Liver (tissue), 9 donors: ENCODE measurements around the gene SRPRB. TPM values are rescaled to one million over a fixed set of nuclear protein-coding genes. Genes with fewer than 3 reads are reported as not detected.
A peak's percentile ranks its signal among the peaks of the same experiment; 100 is the strongest.

Experiments used
- DNase-seq: peaks from one replicate; pipeline ENCODE4 v3.0.0-alpha.2; 2017; ENCODE audit warnings: low spot score
- H3K27ac ChIP-seq, 2 donors: one replicate each; pipeline ENCODE4 v1.7.0; 2013; ENCODE audit warnings: inconsistent platforms in 2 of 2, low read length in 2 of 2, control low read depth in 1 of 2, low read depth in 1 of 2, mild to moderate bottlenecking in 1 of 2
- H3K27me3 ChIP-seq, 4 donors: one replicate each; pipeline versions ENCODE4 v1.6.1 to v1.7.0; 2013; ENCODE audit warnings: low read length in 3 of 4, inconsistent platforms in 1 of 4, mild to moderate bottlenecking in 1 of 4, moderate library complexity in 1 of 4; ENCODE audit not compliant: control insufficient read depth in 4 of 4, insufficient read depth in 4 of 4
- H3K36me3 ChIP-seq, 4 donors: one replicate each; pipeline versions ENCODE4 v1.6.1 to v1.7.0; 2013; ENCODE audit warnings: low read length in 3 of 4, mild to moderate bottlenecking in 3 of 4, low read depth in 1 of 4, moderate library complexity in 1 of 4; ENCODE audit not compliant: control insufficient read depth in 4 of 4, insufficient read depth in 3 of 4
- H3K4me1 ChIP-seq, 4 donors: one replicate each; pipeline versions ENCODE4 v1.6.1 to v1.7.0; 2013; ENCODE audit warnings: low read length in 3 of 4, mild to moderate bottlenecking in 3 of 4, moderate library complexity in 1 of 4; ENCODE audit not compliant: control insufficient read depth in 4 of 4, insufficient read depth in 4 of 4
- H3K4me3 ChIP-seq, 3 donors: one replicate each; pipeline versions ENCODE4 v1.6.1 to v1.7.0; 2013; ENCODE audit warnings: low read length in 3 of 3, control low read depth in 1 of 3, low read depth in 1 of 3, mild to moderate bottlenecking in 1 of 3
- H3K9ac ChIP-seq, 2 donors: one replicate each; pipeline ENCODE4 v1.7.0; 2013; ENCODE audit warnings: low read length in 2 of 2, mild to moderate bottlenecking in 2 of 2, moderate library complexity in 2 of 2, control low read depth in 1 of 2, low read depth in 1 of 2
- H3K9me3 ChIP-seq, 4 donors: one replicate each; pipeline versions ENCODE4 v1.6.1 to v1.7.0; 2013; ENCODE audit warnings: low read length in 3 of 4; ENCODE audit not compliant: control insufficient read depth in 4 of 4
- ATF3 ChIP-seq: IDR thresholded peaks from 2 replicates; pipeline ENCODE4 v1.6.1; 2016; ENCODE audit warnings: antibody characterized with exemption
- FOXA1 ChIP-seq: IDR thresholded peaks from 2 replicates; pipeline ENCODE4 v1.6.1; 2016; ENCODE audit warnings: antibody characterized with exemption
- FOXA2 ChIP-seq: IDR thresholded peaks from 2 replicates; pipeline ENCODE4 v1.6.1; 2016; ENCODE audit warnings: antibody characterized with exemption
- GABPA ChIP-seq, 2 donors: IDR thresholded peaks in 1 of 2; conservative IDR thresholded peaks in 1 of 2; 2 replicates each; pipeline ENCODE4 v1.6.1; 2016; ENCODE audit warnings: antibody characterized with exemption in 2 of 2, mild to moderate bottlenecking in 1 of 2, moderate library complexity in 1 of 2
- HNF4A ChIP-seq, 2 donors: conservative IDR thresholded peaks; 2 replicates each; pipeline ENCODE4 v1.6.1; 2016; ENCODE audit warnings: antibody characterized with exemption in 2 of 2, mild to moderate bottlenecking in 2 of 2
- HNF4G ChIP-seq: IDR thresholded peaks from 2 replicates; pipeline ENCODE4 v1.6.1; 2016; ENCODE audit warnings: antibody characterized with exemption
- JUND ChIP-seq, 2 donors: IDR thresholded peaks; 2 replicates each; pipeline ENCODE4 v1.6.1; 2016; ENCODE audit warnings: antibody characterized with exemption in 2 of 2
- MAX ChIP-seq: IDR thresholded peaks from 2 replicates; pipeline ENCODE4 v1.6.1; 2016; ENCODE audit warnings: antibody characterized with exemption
- NR2F2 ChIP-seq: IDR thresholded peaks from 2 replicates; pipeline ENCODE4 v1.6.1; 2016; ENCODE audit warnings: antibody characterized with exemption
- RXRA ChIP-seq, 2 donors: IDR thresholded peaks; 2 replicates each; pipeline ENCODE4 v1.6.1; 2017 to 2018; ENCODE audit warnings: antibody characterized with exemption in 2 of 2, mild to moderate bottlenecking in 1 of 2
- SP1 ChIP-seq: IDR thresholded peaks from 2 replicates; pipeline ENCODE4 v1.6.1; 2018; ENCODE audit warnings: antibody characterized with exemption, mild to moderate bottlenecking
- YY1 ChIP-seq: IDR thresholded peaks from 2 replicates; pipeline ENCODE4 v1.6.1; 2016; ENCODE audit warnings: antibody characterized with exemption, mild to moderate bottlenecking
- WGBS: extraction: QIAGEN DNeasy Blood & Tissue Kit; methylation state at CpG from one replicate; pipeline ENCODE4 v1.1.7; 2013; 5-methylcytosine and 5-hydroxymethylcytosine counted together
- polyA plus RNA-seq, 2 donors: library from polyadenylated mRNA; stranded (reverse) in 1 of 2; unstranded in 1 of 2; fragments of 200-250 nt in 1 of 2; fragments of >200 nt in 1 of 2; fragmentation: Nextera tagmentation in 1 of 2; extraction: Ambion mirVana in 1 of 2; gene quantifications; one replicate each; pipeline versions ENCODE4 v1.2.1 to v1.2.3, GENCODE V29; 2013 to 2015
- total RNA-seq, 2 donors: library from RNA; depleted of rRNA; stranded (reverse); fragments of >200 nt; gene quantifications; one replicate each; pipeline ENCODE4 v1.2.3, GENCODE V29; 2014
- TF ChIP-seq, protein P1 (sequence below): IDR thresholded peaks from 2 replicates; pipeline ENCODE4 v1.6.1; 2016; ENCODE audit warnings: antibody characterized with exemption
- TF ChIP-seq, protein P2 (sequence below): IDR thresholded peaks from 2 replicates; pipeline ENCODE4 v1.6.1; 2016; ENCODE audit warnings: antibody characterized with exemption, mild to moderate bottlenecking
- donor health status: healthy.
- donor health status: healthy.
- donor health status: healthy.
- donor health status: healthy.
- donor health status: healthy.

The SRPRB gene
- total and polyA plus RNA-seq, 4 donors = 34.7 to 97.6 (median 76.9) TPM

DNA sequence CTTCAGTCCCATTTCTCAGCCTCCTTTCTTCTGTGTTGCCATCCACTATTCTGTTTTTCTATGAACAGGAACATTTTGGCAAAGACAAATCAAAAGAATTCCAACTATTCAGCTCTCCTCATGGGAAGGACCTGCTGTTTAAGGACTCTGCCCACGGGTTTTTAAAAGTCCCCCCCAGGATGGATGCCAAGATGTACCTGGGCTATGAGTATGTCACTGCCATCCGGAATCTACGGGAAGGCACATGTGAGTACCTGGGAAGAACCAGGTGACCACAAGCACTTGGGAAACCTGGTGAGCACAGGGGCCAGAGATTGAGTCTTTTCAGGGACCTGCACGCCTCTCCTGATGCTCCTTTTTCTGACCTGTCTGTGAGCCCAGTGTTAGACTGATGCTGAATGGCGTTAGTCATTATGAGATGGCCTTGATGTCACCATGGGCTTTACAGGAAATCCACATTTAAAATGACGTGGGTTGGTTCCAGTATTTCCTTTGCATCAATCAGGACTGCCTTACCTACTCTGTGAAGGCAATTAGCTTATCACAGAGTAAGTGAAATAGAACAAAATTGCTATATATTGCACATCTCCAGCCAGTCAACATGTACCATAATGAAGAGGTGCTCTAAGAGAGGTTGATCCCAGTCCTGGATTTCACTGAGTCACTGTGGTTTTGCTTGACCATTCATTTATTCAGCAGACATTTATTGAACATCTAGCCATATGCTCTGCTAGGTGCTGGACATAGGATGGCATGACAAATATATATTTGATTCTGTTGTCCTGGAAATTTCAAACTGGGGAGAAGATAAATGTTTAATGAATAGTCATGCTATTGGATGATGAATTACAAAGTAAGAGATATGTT lies 47.7 kb upstream of the SRPRB start:
- Histone ChIP-seq H3K27me3 (no peaks in the 10 kb centered on the region), H3K4me1 (peaks cover 0 to 8% (median 0%) of the 10 kb centered on the region in 4 donors), H3K36me3 (peaks cover 18 to 86% (median 76%) of the 10 kb centered on the region in 4 donors), H3K9me3 (no peaks in the 10 kb centered on the region), H3K4me3 (no peak overlapping the region), H3K27ac (peak overlapping the region in 1 of 2 donors; percentile 8), H3K9ac (no peak overlapping the region)
- TF ChIP-seq RXRA (IDR thresholded peaks at IDR 0.05) (no peak), HNF4A (conservative IDR thresholded peaks at IDR 0.05) (no peak), SP1 (no peak), NR2F2 (no peak), JUND (IDR thresholded peaks at IDR 0.05) (no peak), ATF3 (no peak), HNF4G (no peak), FOXA2 (peak; percentile 10), YY1 (peak; percentile 14), MAX (no peak), FOXA1 (no peak), GABPA (IDR thresholded peaks at IDR 0.05 in 1 of 2, conservative IDR thresholded peaks at IDR 0.05 in 1 of 2) (no peak)
- TF ChIP-seq, protein P1, sequence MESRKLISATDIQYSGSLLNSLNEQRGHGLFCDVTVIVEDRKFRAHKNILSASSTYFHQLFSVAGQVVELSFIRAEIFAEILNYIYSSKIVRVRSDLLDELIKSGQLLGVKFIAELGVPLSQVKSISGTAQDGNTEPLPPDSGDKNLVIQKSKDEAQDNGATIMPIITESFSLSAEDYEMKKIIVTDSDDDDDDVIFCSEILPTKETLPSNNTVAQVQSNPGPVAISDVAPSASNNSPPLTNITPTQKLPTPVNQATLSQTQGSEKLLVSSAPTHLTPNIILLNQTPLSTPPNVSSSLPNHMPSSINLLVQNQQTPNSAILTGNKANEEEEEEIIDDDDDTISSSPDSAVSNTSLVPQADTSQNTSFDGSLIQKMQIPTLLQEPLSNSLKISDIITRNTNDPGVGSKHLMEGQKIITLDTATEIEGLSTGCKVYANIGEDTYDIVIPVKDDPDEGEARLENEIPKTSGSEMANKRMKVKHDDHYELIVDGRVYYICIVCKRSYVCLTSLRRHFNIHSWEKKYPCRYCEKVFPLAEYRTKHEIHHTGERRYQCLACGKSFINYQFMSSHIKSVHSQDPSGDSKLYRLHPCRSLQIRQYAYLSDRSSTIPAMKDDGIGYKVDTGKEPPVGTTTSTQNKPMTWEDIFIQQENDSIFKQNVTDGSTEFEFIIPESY = peak; percentile 25
- TF ChIP-seq, protein P2, sequence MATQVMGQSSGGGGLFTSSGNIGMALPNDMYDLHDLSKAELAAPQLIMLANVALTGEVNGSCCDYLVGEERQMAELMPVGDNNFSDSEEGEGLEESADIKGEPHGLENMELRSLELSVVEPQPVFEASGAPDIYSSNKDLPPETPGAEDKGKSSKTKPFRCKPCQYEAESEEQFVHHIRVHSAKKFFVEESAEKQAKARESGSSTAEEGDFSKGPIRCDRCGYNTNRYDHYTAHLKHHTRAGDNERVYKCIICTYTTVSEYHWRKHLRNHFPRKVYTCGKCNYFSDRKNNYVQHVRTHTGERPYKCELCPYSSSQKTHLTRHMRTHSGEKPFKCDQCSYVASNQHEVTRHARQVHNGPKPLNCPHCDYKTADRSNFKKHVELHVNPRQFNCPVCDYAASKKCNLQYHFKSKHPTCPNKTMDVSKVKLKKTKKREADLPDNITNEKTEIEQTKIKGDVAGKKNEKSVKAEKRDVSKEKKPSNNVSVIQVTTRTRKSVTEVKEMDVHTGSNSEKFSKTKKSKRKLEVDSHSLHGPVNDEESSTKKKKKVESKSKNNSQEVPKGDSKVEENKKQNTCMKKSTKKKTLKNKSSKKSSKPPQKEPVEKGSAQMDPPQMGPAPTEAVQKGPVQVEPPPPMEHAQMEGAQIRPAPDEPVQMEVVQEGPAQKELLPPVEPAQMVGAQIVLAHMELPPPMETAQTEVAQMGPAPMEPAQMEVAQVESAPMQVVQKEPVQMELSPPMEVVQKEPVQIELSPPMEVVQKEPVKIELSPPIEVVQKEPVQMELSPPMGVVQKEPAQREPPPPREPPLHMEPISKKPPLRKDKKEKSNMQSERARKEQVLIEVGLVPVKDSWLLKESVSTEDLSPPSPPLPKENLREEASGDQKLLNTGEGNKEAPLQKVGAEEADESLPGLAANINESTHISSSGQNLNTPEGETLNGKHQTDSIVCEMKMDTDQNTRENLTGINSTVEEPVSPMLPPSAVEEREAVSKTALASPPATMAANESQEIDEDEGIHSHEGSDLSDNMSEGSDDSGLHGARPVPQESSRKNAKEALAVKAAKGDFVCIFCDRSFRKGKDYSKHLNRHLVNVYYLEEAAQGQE = no peak
- DNase-seq = no peak
- 48% methylated on average over 6 of the region's 6 CpGs for WGBS

- DNase-seq = no peak
- Histone ChIP-seq H3K4me3 (no peak overlapping the region), H3K36me3 (peaks cover 18 to 81% (median 73%) of the 10 kb centered on the region in 4 donors), H3K4me1 (peaks cover 0 to 8% (median 0%) of the 10 kb centered on the region in 4 donors), H3K27ac (no peak overlapping the region), H3K27me3 (no peaks in the 10 kb centered on the region), H3K9ac (no peak overlapping the region), H3K9me3 (no peaks in the 10 kb centered on the region)
- 58% methylated on average over 1 of the region's 1 CpG for WGBS
- TF ChIP-seq, protein P1 = peak; percentile 9
- no peak for TF ChIP-seq ATF3
Measured at GRCh38 chr3:133758568-133758928, 47.1 kb upstream of the SRPRB start.
